ENCODE measurements around the gene RTEL1.

RTEL1 gene

GRCh38 chr20:63690898-63691710 is 33.0 kb downstream of the RTEL1 start:
- DNase-seq: no peak

GRCh38 chr20:63691711-63692435 is 33.8 kb downstream of the RTEL1 start:
- no peak for DNase-seq

- DNase-seq: no peak
Observed at GRCh38 chr20:63692436-63693082, 34.4 kb downstream of the RTEL1 start.

GRCh38 chr20:63693083-63693732 is 35.1 kb downstream of the RTEL1 start:
- no peak for DNase-seq

GRCh38 chr20:63693733-63694583 is 35.8 kb downstream of the RTEL1 start:
- no peak for DNase-seq

- DNase-seq: no peak
Observed at GRCh38 chr20:63694584-63695423, 36.7 kb downstream of the RTEL1 start.

GRCh38 chr20:63695424-63696305 is 37.6 kb downstream of the RTEL1 start:
- DNase-seq: no peak

- DNase-seq: no peak
Observed at GRCh38 chr20:63696306-63696627, 38.2 kb downstream of the RTEL1 start.

GRCh38 chr20:63696628-63697356 is 38.7 kb downstream of the RTEL1 start, which contains the start of gene TNFRSF6B:
Gene TNFRSF6B, plus strand, starts transcription at chr20:63696652. Its CDS starts 116 bp downstream, at chr20:63696768.
- DNase-seq: no peak

GRCh38 chr20:63697357-63697867 is 39.3 kb downstream of the RTEL1 start:
- DNase-seq: no peak

- no peak for DNase-seq
Observed at GRCh38 chr20:63697868-63698545, 39.9 kb downstream of the RTEL1 start.

- DNase-seq: peak; percentile 61
Observed at GRCh38 chr20:63698739-63699465, 40.8 kb downstream of the RTEL1 start.

GRCh38 chr20:63699466-63700198 is 41.5 kb downstream of the RTEL1 start:
- no peak for DNase-seq

- DNase-seq: no peak
Observed at GRCh38 chr20:63700199-63701050, 42.3 kb downstream of the RTEL1 start.

- DNase-seq: no peak
Observed at GRCh38 chr20:63701051-63701328, 42.9 kb downstream of the RTEL1 start.

- no peak for DNase-seq
Observed at GRCh38 chr20:63701329-63702035, 43.4 kb downstream of the RTEL1 start.
